Occipital lobe (tissue), 2 donors: ENCODE results near the gene VPS13D. TPM values are rescaled to one million over a fixed set of nuclear protein-coding genes. Genes with fewer than 3 reads are reported as not detected.
"Not testable (repeated sequence)": the region's sequence is repeated elsewhere in the genome, so short reads cannot be mapped to it uniquely, and the experiment has no call there.

Experiments used
- DNase-seq: peaks from one replicate; lab custom pipeline; 2025; lab: John Stamatoyannopoulos, UW
- total RNA-seq: library from RNA; depleted of rRNA; stranded (reverse); fragments of >200 nt; gene quantifications from one replicate; pipeline ENCODE4 v1.2.3, GENCODE V29; 2014

VPS13D gene
- total RNA-seq, 1 donor from 2014 or later: 42.0 TPM

GRCh38 chr1:12284486-12284885, 54.7 kb downstream of the VPS13D start:
- DNase-seq: no peak

GRCh38 chr1:12285496-12286143, 55.8 kb downstream of the VPS13D start:
- no peak for DNase-seq

GRCh38 chr1:12287869-12288268, 58.0 kb downstream of the VPS13D start:
- DNase-seq: no peak

GRCh38 chr1:12290828-12291227, 61.0 kb downstream of the VPS13D start:
- DNase-seq: no peak

GRCh38 chr1:12293416-12293815, 63.6 kb downstream of the VPS13D start:
- no peak for DNase-seq

- DNase-seq: no peak
Measured at GRCh38 chr1:12294076-12294475, 64.2 kb downstream of the VPS13D start.

- no peak for DNase-seq
Measured at GRCh38 chr1:12296016-12296415, 66.2 kb downstream of the VPS13D start.

- no peak for DNase-seq
Measured at GRCh38 chr1:12296623-12297022, 66.8 kb downstream of the VPS13D start.

GRCh38 chr1:12300706-12301105, 70.9 kb downstream of the VPS13D start:
- no peak for DNase-seq

- DNase-seq: no peak
Measured at GRCh38 chr1:12301518-12302237, 71.8 kb downstream of the VPS13D start.

GRCh38 chr1:12302798-12303447, 73.1 kb downstream of the VPS13D start:
- DNase-seq: no peak

- DNase-seq: peak; percentile 14
Measured at GRCh38 chr1:12305377-12305776, 75.5 kb downstream of the VPS13D start.

GRCh38 chr1:12309783-12310742, 80.2 kb downstream of the VPS13D start:
- DNase-seq: no peak

GRCh38 chr1:12314333-12314903, 84.6 kb downstream of the VPS13D start:
- no peak for DNase-seq

GRCh38 chr1:12315146-12315545, 85.3 kb downstream of the VPS13D start:
- no peak for DNase-seq

GRCh38 chr1:12316331-12316730, 86.5 kb downstream of the VPS13D start:
- no peak for DNase-seq

GRCh38 chr1:12320486-12320885, 90.7 kb downstream of the VPS13D start:
- DNase-seq: no peak

GRCh38 chr1:12324423-12324822, 94.6 kb downstream of the VPS13D start:
- DNase-seq: no peak

GRCh38 chr1:12324973-12325372, 95.1 kb downstream of the VPS13D start:
- not testable (repeated sequence) for DNase-seq

GRCh38 chr1:12326986-12327385, 97.2 kb downstream of the VPS13D start:
- DNase-seq: no peak

- no peak for DNase-seq
Measured at GRCh38 chr1:12327566-12327965, 97.7 kb downstream of the VPS13D start.
